Mesendoderm (in vitro differentiated cells): Measurements from ENCODE around the gene TTLL7.

ENCODE experiments used
- DNase-seq: peaks from one replicate; pipeline ENCODE4 v3.0.0; 2013
- H2AK5ac ChIP-seq: 2 replicates; pipeline ENCODE4 v1.6.1; 2013; ENCODE audit warnings: low read length, inconsistent platforms
- H2BK120ac ChIP-seq: 2 replicates; pipeline ENCODE4 v1.6.1; 2013; ENCODE audit warnings: low read depth, mild to moderate bottlenecking, low read length, moderate library complexity, mixed read lengths
- H2BK15ac ChIP-seq: replicated peaks from 2 replicates; pipeline ENCODE4 v1.6.1; 2013; ENCODE audit warnings: low read depth, mild to moderate bottlenecking, moderate library complexity
- H2BK5ac ChIP-seq: 2 replicates; pipeline ENCODE4 v1.6.1; 2013; ENCODE audit warnings: low read length, inconsistent platforms
- H3K18ac ChIP-seq: 2 replicates; pipeline ENCODE4 v1.6.1; 2013; ENCODE audit warnings: mild to moderate bottlenecking, low read length, mixed read lengths
- H3K23ac ChIP-seq: one replicate; pipeline ENCODE4 v1.6.1; 2013; ENCODE audit warnings: low read length
- H3K27ac ChIP-seq: 2 replicates; pipeline ENCODE4 v1.5.1; 2013; ENCODE audit warnings: low read depth, mild to moderate bottlenecking, inconsistent platforms, low read length, moderate library complexity
- H3K27me3 ChIP-seq: 2 replicates; pipeline ENCODE4 v1.6.1; 2013; ENCODE audit warnings: low read length, control low read depth, mild to moderate bottlenecking, inconsistent platforms; ENCODE audit not compliant: insufficient read depth, poor library complexity
- H3K36me3 ChIP-seq: 2 replicates; pipeline ENCODE4 v1.6.1; 2013; ENCODE audit warnings: low read length, inconsistent platforms; ENCODE audit not compliant: control insufficient read depth, insufficient read depth
- H3K4ac ChIP-seq: one replicate; pipeline ENCODE4 v1.6.1; 2013; ENCODE audit warnings: low read depth, mild to moderate bottlenecking, low read length, moderate library complexity
- H3K4me1 ChIP-seq: 2 replicates; pipeline ENCODE4 v1.6.1; 2013; ENCODE audit warnings: low read depth, low read length, inconsistent platforms; ENCODE audit not compliant: control insufficient read depth
- H3K4me2 ChIP-seq: 2 replicates; pipeline ENCODE4 v1.6.1; 2013; ENCODE audit warnings: low read length
- H3K4me3 ChIP-seq: 2 replicates; pipeline ENCODE4 v1.5.1; 2013; ENCODE audit warnings: mild to moderate bottlenecking, low read length
- H3K56ac ChIP-seq: one replicate; pipeline ENCODE4 v1.6.1; 2013; ENCODE audit warnings: low read length
- H3K79me1 ChIP-seq: 2 replicates; pipeline ENCODE4 v1.6.1; 2013; ENCODE audit warnings: low read length, inconsistent platforms
- H3K79me2 ChIP-seq: 2 replicates; pipeline ENCODE4 v1.6.1; 2013; ENCODE audit warnings: mild to moderate bottlenecking, low read length; ENCODE audit not compliant: control insufficient read depth, insufficient read depth
- H3K9ac ChIP-seq: 2 replicates; pipeline ENCODE4 v1.6.1; 2013; ENCODE audit warnings: low read length, inconsistent platforms
- H4K5ac ChIP-seq: one replicate; pipeline ENCODE4 v1.6.1; 2013; ENCODE audit warnings: low read length
- H4K8ac ChIP-seq: one replicate; pipeline ENCODE4 v1.6.1; 2013; ENCODE audit warnings: low read depth, mild to moderate bottlenecking, control low read depth, low read length, moderate library complexity
- WGBS: extraction: QIAGEN DNeasy Blood & Tissue Kit; methylation state at CpG from one replicate; pipeline ENCODE4 v1.1.7; 2013; ENCODE audit warnings: low lambda C conversion rate, missing lambda C conversion rate; ENCODE audit not compliant: insufficient coverage; ENCODE audit errors: extremely low coverage; 5-methylcytosine and 5-hydroxymethylcytosine counted together

The TTLL7 gene

GRCh38 chr1:83819436-83819835 lies 179.5 kb downstream of the TTLL7 start:
- H2BK120ac ChIP-seq: no peak overlapping the region
- no peak overlapping the region for H3K4me2 ChIP-seq
- no peak overlapping the region for H2BK15ac ChIP-seq
- no peak overlapping the region for H2BK5ac ChIP-seq
- H3K4me3 ChIP-seq: no peak overlapping the region
- no peaks in the 10 kb centered on the region for H3K4me1 ChIP-seq
- H3K27me3 ChIP-seq: no peaks in the 10 kb centered on the region
- H3K18ac ChIP-seq: no peak overlapping the region
- H3K79me2 ChIP-seq: no peaks in the 10 kb centered on the region
- H4K5ac ChIP-seq: no peak overlapping the region
- H3K79me1 ChIP-seq: no peaks in the 10 kb centered on the region
- DNase-seq: no peak
- H3K9ac ChIP-seq: no peak overlapping the region
- WGBS: no CpG with 5 or more reads among the region's 1 CpG
- H3K56ac ChIP-seq: no peak overlapping the region
- no peak overlapping the region for H2AK5ac ChIP-seq
- H3K36me3 ChIP-seq: no peaks in the 10 kb centered on the region
- no peak overlapping the region for H3K23ac ChIP-seq
- H3K4ac ChIP-seq: no peak overlapping the region
- no peak overlapping the region for H3K27ac ChIP-seq
- H4K8ac ChIP-seq: no peak overlapping the region

GRCh38 chr1:83818916-83819315 lies 180.0 kb downstream of the TTLL7 start:
- H3K4me1 ChIP-seq: no peaks in the 10 kb centered on the region
- no peak overlapping the region for H3K4ac ChIP-seq
- peak; percentile 42 for DNase-seq
- H4K5ac ChIP-seq: no peak overlapping the region
- H3K27me3 ChIP-seq: no peaks in the 10 kb centered on the region
- no peak overlapping the region for H3K18ac ChIP-seq
- no peaks in the 10 kb centered on the region for H3K79me2 ChIP-seq
- no peaks in the 10 kb centered on the region for H3K79me1 ChIP-seq
- H3K4me2 ChIP-seq: no peak overlapping the region
- no peak overlapping the region for H3K23ac ChIP-seq
- no peak overlapping the region for H2BK120ac ChIP-seq
- H3K56ac ChIP-seq: no peak overlapping the region
- H3K27ac ChIP-seq: no peak overlapping the region
- no peak overlapping the region for H2BK15ac ChIP-seq
- WGBS: no CpG with 5 or more reads among the region's 2 CpGs
- H4K8ac ChIP-seq: no peak overlapping the region
- no peaks in the 10 kb centered on the region for H3K36me3 ChIP-seq
- no peak overlapping the region for H3K9ac ChIP-seq
- no peak overlapping the region for H2AK5ac ChIP-seq
- no peak overlapping the region for H3K4me3 ChIP-seq
- H2BK5ac ChIP-seq: no peak overlapping the region

GRCh38 chr1:83816836-83817235 lies 182.1 kb downstream of the TTLL7 start:
- no peaks in the 10 kb centered on the region for H3K79me2 ChIP-seq
- H3K23ac ChIP-seq: no peak overlapping the region
- no peak overlapping the region for H2BK15ac ChIP-seq
- H2BK120ac ChIP-seq: no peak overlapping the region
- H4K8ac ChIP-seq: no peak overlapping the region
- no CpG with 5 or more reads among the region's 4 CpGs for WGBS
- no peak overlapping the region for H2BK5ac ChIP-seq
- no peaks in the 10 kb centered on the region for H3K4me1 ChIP-seq
- no peaks in the 10 kb centered on the region for H3K27me3 ChIP-seq
- no peaks in the 10 kb centered on the region for H3K79me1 ChIP-seq
- no peak overlapping the region for H3K4me2 ChIP-seq
- no peak overlapping the region for H3K4me3 ChIP-seq
- H4K5ac ChIP-seq: no peak overlapping the region
- H3K18ac ChIP-seq: no peak overlapping the region
- H2AK5ac ChIP-seq: no peak overlapping the region
- DNase-seq: no peak
- H3K4ac ChIP-seq: no peak overlapping the region
- no peak overlapping the region for H3K9ac ChIP-seq
- no peaks in the 10 kb centered on the region for H3K36me3 ChIP-seq
- H3K56ac ChIP-seq: no peak overlapping the region
- no peak overlapping the region for H3K27ac ChIP-seq

- Histone ChIP-seq H2BK5ac (no peak overlapping the region), H3K79me2 (no peaks in the 10 kb centered on the region), H3K4ac (no peak overlapping the region), H3K56ac (no peak overlapping the region), H3K36me3 (no peaks in the 10 kb centered on the region), H3K79me1 (no peaks in the 10 kb centered on the region), H3K4me3 (no peak overlapping the region), H2AK5ac (no peak overlapping the region), H3K23ac (no peak overlapping the region), H4K5ac (no peak overlapping the region), H3K18ac (no peak overlapping the region), H3K4me1 (no peaks in the 10 kb centered on the region), H3K27me3 (no peaks in the 10 kb centered on the region), H3K4me2 (no peak overlapping the region), H2BK15ac (no peak overlapping the region), H3K27ac (no peak overlapping the region), H3K9ac (no peak overlapping the region), H2BK120ac (no peak overlapping the region), H4K8ac (no peak overlapping the region)
- no peak for DNase-seq
- no CpG with 5 or more reads among the region's 1 CpG for WGBS
Measured at GRCh38 chr1:83815330-83815729, 183.6 kb downstream of the TTLL7 start.
